ENCODE results near the gene TTC24. TPM values are rescaled to one million over a fixed set of nuclear protein-coding genes. Genes with fewer than 3 reads are reported as not detected.

Gene TTC24
- total and polyA plus RNA-seq, 2 experiments from 2014 or later, result not detected

DNA sequence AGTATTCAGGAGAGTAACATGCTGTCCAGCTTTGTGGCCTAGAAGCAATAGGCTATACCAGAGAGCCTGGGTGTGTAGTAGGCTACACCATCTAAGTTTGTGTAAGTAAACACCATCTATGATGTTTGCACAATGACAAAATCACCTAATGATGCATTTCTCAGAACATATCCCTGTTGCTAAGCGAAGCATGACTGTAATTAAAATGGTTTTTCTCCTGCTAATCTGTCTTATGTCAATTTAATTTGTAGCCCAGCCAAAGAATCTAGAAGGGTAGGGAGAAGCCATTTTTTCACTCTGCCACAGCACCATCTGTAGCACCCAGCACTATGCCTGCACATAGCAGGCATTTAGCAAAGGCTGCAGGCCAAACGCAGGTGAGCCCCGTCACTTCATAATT lies 2.0 kb upstream of the TTC24 start:
- Histone ChIP-seq H3K36me3 (ENCODE audit: insufficient read depth) (no peaks in the 10 kb centered on the region), H3K27me3 (ENCODE audit: insufficient read depth) (no peaks in the 10 kb centered on the region), H3K9me2 (ENCODE audit: insufficient read depth) (no peaks in the 10 kb centered on the region), H3K4me3 (no peak overlapping the region), H4K20me1 (replicated peaks; ENCODE audit: insufficient read depth) (no peaks in the 10 kb centered on the region), H3K79me2 (replicated peaks; ENCODE audit: insufficient read depth) (no peaks in the 10 kb centered on the region), H3K27ac (ENCODE audit: low read depth) (no peak overlapping the region), H3K4me2 (no peak overlapping the region), H2AFZ (no peak overlapping the region), H3K4me1 (ENCODE audit: insufficient read depth) (peaks cover 3% of the 10 kb centered on the region; the same call in 1 of the 2 replicates), H3F3A (replicated peaks; ENCODE audit: low read depth) (0 out of 2 replicates have a peak, but pooled peaks cover 6% of the 10 kb centered on the region)
- no peak for ATAC-seq
- H3K27ac Mint-ChIP-seq, result no peak overlapping the region
- H3K36me3 Mint-ChIP-seq (ENCODE audit: low read depth), result no peaks in the 10 kb centered on the region
- peaks cover 6% of the 10 kb centered on the region for H3K4me1 Mint-ChIP-seq
- no peaks in the 10 kb centered on the region for H3K9me3 Mint-ChIP-seq
- TF ChIP-seq CREB1 (CRISPR knock-in tag; IDR thresholded peaks at IDR 0.05; ENCODE audit: low read depth) (no peak), EZH2phosphoT487 (IDR thresholded peaks at IDR 0.05; ENCODE audit: unreplicated experiment) (no peak), POLR2AphosphoS5 (IDR thresholded peaks at IDR 0.05; ENCODE audit: low read depth) (no peak), STAT1 (IDR thresholded peaks at IDR 0.05; ENCODE audit: unreplicated experiment) (no peak), NANOG (IDR thresholded peaks at IDR 0.05; ENCODE audit: borderline replicate concordance) (no peak), ZNF114 (CRISPR knock-in tag; IDR thresholded peaks at IDR 0.05) (no peak), ZNF331 (CRISPR knock-in tag; IDR thresholded peaks at IDR 0.05; ENCODE audit: low read depth) (no peak)
- TF ChIP-seq, protein P1, sequence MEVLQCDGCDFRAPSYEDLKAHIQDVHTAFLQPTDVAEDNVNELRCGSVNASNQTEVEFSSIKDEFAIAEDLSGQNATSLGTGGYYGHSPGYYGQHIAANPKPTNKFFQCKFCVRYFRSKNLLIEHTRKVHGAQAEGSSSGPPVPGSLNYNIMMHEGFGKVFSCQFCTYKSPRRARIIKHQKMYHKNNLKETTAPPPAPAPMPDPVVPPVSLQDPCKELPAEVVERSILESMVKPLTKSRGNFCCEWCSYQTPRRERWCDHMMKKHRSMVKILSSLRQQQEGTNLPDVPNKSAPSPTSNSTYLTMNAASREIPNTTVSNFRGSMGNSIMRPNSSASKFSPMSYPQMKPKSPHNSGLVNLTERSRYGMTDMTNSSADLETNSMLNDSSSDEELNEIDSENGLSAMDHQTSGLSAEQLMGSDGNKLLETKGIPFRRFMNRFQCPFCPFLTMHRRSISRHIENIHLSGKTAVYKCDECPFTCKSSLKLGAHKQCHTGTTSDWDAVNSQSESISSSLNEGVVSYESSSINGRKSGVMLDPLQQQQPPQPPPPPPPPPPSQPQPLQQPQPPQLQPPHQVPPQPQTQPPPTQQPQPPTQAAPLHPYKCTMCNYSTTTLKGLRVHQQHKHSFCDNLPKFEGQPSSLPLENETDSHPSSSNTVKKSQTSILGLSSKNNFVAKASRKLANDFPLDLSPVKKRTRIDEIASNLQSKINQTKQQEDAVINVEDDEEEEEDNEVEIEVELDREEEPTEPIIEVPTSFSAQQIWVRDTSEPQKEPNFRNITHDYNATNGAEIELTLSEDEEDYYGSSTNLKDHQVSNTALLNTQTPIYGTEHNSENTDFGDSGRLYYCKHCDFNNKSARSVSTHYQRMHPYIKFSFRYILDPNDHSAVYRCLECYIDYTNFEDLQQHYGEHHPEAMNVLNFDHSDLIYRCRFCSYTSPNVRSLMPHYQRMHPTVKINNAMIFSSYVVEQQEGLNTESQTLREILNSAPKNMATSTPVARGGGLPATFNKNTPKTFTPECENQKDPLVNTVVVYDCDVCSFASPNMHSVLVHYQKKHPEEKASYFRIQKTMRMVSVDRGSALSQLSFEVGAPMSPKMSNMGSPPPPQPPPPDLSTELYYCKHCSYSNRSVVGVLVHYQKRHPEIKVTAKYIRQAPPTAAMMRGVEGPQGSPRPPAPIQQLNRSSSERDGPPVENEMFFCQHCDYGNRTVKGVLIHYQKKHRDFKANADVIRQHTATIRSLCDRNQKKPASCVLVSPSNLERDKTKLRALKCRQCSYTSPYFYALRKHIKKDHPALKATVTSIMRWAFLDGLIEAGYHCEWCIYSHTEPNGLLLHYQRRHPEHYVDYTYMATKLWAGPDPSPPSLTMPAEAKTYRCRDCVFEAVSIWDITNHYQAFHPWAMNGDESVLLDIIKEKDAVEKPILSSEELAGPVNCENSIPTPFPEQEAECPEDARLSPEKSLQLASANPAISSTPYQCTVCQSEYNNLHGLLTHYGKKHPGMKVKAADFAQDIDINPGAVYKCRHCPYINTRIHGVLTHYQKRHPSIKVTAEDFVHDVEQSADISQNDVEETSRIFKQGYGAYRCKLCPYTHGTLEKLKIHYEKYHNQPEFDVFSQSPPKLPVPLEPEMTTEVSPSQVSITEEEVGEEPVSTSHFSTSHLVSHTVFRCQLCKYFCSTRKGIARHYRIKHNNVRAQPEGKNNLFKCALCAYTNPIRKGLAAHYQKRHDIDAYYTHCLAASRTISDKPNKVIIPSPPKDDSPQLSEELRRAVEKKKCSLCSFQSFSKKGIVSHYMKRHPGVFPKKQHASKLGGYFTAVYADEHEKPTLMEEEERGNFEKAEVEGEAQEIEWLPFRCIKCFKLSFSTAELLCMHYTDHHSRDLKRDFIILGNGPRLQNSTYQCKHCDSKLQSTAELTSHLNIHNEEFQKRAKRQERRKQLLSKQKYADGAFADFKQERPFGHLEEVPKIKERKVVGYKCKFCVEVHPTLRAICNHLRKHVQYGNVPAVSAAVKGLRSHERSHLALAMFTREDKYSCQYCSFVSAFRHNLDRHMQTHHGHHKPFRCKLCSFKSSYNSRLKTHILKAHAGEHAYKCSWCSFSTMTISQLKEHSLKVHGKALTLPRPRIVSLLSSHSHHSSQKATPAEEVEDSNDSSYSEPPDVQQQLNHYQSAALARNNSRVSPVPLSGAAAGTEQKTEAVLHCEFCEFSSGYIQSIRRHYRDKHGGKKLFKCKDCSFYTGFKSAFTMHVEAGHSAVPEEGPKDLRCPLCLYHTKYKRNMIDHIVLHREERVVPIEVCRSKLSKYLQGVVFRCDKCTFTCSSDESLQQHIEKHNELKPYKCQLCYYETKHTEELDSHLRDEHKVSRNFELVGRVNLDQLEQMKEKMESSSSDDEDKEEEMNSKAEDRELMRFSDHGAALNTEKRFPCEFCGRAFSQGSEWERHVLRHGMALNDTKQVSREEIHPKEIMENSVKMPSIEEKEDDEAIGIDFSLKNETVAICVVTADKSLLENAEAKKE (CRISPR knock-in tag; IDR thresholded peaks at IDR 0.05), result no peak
- TF ChIP-seq, protein P2, sequence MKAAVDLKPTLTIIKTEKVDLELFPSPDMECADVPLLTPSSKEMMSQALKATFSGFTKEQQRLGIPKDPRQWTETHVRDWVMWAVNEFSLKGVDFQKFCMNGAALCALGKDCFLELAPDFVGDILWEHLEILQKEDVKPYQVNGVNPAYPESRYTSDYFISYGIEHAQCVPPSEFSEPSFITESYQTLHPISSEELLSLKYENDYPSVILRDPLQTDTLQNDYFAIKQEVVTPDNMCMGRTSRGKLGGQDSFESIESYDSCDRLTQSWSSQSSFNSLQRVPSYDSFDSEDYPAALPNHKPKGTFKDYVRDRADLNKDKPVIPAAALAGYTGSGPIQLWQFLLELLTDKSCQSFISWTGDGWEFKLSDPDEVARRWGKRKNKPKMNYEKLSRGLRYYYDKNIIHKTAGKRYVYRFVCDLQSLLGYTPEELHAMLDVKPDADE (IDR thresholded peaks at IDR 0.05), result no peak
- DNase-seq (ENCODE audit: low spot score), result no peak
- H3K4me3 Mint-ChIP-seq, result no peak overlapping the region
- peaks cover 8% of the 10 kb centered on the region for H3K27me3 Mint-ChIP-seq (ENCODE audit: insufficient read depth, low read depth, poor library complexity)
